GM21723 (cell line): ENCODE results near the gene USP3.
"Not testable (repeated sequence)": the region's sequence is repeated elsewhere in the genome, so short reads cannot be mapped to it uniquely, and the experiment has no call there.

ENCODE experiments used
- ATAC-seq: cut with Tn5 transposase; IDR thresholded peaks from one replicate; pipeline ENCODE4 v1.9.1; 2021; ENCODE audit warnings: mild to moderate bottlenecking, moderate library complexity; ENCODE audit not compliant: unreplicated experiment

The USP3 gene

DNA sequence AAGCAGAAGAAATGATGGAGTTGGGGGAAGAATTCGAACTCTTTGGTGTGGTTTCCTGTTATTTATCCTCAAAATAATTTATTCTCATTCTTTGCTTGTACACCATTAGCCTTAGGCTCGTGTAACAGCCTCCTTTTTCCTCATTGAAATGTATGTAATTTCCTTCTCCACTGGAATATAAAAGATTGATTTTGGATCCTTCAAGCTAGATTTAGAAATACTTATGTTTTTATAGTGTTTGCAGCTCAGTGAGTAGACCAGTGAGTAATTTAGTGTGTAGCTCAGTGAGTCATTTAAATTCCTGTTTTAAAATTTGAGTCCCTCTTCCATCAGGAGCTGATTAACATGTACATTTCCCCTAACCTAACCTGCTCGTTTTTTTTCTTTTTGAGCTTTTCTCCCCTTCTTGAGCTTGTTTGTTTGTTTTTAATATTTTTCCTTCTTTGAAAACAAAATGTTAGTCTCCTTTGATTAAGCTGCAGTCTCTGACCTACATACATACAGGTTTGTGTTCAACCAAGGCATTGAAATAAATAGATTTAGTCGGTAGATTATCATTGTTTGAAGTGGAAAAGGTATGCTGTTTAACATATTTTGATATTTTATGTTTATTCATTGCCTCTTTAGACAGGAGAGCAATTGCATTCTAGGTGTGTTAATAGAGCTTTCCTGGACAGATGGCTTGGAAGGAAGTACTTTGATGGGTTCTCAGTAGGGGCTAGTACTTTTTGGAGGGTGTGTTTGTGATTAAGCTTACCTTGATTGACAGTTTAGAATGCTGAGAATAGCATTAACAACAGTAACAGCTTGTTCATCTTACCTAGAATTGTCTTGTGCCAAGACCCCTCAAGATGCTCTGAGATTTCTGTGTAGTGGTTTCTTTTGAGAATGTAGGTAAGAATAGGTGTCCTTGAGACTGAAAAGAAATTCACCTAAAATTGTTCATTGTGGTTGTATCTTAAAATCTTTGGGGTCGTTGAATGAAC is 5.9 kb downstream of the USP3 start:
- ATAC-seq, result no peak

DNA sequence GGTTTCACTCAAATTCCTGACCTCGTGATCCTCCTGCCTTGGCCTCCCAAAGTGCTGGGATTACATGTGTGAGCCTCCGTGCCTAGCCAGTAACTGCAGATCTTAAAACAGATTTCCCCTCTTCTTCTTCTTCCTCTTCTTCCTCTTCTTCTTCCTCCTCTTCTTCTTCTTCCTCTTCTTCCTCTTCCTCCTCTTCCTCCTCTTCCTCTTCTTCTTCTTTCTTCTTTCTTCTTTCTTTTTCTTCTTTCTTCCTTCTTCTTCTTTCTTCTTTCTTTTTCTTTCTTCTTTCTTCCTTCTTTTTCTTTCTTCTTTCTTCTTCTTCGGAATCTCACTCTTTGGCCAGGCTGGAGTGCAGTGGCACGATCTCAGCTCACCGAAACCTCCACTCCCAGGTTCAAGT is 7.8 kb downstream of the USP3 start:
- no peak for ATAC-seq

DNA sequence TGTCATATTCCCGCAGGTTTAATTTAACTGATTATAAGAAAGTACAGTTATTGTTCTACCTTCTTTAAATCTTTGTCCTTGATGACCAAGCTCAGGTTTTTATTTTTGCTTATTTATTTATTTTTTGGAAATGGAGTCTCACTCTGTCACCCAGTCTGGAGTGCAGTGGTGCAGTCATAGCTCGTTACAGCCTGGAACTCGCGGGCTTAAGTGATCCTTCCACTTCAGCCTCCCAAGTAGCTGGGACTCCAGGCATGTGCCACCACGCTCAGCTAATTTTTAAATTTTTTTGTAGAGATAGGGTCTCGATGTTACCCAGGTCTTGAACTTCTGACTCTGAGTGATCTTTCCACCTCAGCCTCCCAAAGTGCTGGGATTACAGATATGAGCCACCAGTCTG is 8.9 kb downstream of the USP3 start:
- no peak for ATAC-seq

DNA sequence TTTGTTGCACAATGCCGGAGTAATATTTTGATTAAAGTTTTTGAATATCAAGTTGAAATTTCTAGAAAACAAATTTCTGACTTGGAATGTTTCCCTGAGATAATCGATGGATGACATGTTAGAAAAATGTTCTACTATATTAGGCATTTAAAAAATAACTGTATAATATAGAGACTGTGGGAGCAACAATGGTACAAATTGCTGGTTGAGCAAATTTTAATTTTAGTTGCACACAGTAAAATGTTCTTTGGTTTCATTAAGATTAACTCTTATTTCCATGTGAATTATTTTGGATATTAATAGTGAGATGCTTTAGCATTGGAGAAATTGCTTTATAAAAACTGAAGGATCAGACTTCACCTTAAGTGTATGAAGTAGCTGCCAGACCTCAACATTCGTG is 9.3 kb downstream of the USP3 start:
- no peak for ATAC-seq

DNA sequence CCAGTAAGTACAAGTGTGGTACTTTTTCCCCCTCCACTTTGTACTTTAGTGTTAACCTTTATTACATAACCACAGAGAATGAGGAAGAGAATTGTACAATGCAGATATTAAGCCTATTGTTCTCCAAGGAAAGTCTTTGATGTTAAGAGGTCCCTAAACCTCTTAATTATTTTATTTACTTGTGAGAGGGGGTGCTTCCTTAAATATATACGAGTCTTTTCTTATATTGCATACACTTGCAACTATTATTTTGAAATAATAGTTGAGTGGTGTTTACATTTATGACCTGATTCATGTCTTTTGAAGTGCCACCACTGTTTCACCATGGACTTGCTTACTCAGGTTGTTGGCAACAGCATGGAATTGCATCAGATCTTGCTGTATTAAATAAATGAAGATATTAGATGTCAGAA is 10.1 kb downstream of the USP3 start:
- no peak for ATAC-seq

DNA sequence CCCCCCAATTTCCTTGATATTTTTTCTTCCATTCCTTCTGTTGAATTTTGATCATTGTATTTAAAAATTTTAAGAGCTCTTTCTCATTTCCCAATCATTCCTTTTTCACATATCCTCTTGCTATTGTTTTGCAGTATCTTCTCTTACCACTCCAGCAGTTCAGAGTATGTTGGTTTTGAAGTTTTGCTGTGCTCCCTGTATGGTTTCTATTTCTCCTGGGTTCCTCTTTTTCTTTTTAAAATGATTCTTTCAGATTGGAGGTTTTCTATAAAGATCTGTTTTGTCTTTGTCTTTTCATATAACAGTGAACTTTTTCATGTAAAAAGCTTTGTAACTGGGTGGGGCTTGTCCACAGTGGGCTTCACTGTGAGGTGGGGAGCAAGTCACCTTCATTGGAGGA is 12.8 kb downstream of the USP3 start:
- no peak for ATAC-seq

DNA sequence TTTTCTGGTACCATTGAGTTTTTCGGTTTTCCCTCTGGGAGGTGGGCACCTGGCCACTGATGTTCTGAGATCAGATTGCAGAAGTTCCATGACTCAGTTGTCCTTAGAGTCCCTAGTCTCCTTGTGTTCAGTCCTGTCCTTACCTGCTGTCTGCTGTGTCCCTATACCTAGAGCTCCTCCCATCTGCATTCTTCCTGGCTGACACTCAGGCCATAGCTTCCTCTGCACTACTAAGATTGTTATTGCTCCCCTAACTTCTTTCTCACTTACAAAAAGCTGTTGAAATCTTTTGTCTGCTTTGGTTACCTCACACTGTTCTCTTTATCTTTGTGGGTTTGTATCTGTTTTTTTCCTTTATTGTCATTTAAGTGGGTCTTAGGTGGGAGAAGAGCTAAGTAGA is 13.2 kb downstream of the USP3 start:
- no peak for ATAC-seq

DNA sequence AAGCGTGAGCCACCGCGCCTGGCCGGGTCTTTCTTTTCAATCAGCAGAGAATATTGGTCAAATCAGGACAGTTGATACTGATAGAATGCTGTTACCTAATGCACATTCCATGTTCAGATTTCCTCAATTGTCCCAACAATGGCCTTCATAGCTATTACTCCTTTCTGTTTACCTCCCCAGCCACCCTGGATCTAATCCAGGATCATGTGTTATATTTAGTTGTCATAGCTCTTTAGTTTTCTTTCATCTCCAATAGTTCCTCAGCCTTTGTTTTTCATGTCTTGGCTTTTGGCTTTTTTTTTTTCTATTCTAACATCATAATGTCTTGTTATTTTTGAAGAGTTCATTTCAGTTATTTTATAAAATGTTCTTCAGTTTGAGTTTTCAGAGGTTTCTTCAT is 14.6 kb downstream of the USP3 start:
- ATAC-seq, result no peak

DNA sequence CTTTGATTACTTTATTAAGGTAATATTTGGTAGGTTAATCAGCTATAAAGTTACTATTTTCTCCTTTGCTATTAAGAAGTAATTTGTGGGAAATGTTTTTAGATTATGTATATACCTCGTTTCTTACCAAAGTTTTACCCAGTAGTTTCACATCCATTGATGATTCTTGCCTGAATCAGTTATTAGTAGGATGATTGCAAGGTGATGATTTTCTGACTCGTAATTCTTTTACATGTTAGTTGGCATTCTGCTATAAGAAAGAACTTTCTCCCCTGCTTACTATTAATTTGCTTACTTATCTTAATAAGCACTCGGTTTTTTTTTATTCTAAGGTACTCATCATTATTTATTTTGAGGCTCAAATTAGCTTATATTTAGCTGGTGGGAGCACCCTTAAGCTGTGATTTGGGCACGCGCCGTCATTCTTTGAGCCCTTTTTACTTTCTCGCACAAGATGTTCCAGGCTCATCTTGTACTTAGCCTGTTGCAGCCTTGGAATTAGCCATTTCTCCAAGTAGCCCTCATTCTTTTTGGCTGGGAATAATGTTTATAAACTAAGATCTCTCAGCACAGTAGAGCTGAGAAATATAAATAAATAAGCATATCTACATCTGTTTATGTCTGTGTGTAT is 15.3 kb downstream of the USP3 start:
- ATAC-seq, result no peak

DNA sequence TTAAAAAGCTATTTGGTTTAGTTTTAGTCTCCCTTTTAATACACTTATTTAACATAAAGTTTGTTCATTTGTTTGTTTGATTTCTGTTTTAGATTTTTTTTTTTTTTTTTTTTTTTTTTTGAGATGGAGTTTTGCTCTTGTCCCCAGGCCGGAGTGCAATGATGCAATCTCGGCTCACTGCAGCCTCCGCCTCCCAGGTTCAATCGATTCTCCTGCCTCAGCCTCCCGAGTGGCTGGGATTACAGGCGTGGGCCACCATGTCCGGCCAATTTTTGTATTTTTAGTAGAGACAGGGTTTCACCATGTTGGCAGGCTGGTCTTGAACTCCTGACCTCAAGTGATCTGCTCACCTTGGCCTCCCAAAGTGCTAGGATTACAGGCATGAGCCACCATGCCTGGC is 16.1 kb downstream of the USP3 start:
- not testable (repeated sequence) for ATAC-seq

DNA sequence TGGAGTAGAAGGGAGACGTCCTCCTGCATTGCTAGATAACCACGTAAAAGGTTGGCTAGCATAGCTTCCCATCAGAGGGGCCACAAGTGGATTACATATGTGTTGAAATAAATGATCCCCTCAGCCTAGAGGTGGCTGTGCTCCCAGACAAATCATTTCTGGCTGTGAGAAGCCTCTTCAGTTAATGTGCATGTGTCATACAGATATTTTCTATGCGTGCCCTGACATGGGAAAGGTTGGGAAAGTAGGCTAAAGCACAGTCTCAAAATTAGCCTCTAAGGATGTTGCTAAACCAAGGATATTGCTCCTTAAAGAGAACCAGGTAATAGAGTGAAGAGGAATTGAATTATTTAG is 17.8 kb downstream of the USP3 start:
- ATAC-seq, result no peak

DNA sequence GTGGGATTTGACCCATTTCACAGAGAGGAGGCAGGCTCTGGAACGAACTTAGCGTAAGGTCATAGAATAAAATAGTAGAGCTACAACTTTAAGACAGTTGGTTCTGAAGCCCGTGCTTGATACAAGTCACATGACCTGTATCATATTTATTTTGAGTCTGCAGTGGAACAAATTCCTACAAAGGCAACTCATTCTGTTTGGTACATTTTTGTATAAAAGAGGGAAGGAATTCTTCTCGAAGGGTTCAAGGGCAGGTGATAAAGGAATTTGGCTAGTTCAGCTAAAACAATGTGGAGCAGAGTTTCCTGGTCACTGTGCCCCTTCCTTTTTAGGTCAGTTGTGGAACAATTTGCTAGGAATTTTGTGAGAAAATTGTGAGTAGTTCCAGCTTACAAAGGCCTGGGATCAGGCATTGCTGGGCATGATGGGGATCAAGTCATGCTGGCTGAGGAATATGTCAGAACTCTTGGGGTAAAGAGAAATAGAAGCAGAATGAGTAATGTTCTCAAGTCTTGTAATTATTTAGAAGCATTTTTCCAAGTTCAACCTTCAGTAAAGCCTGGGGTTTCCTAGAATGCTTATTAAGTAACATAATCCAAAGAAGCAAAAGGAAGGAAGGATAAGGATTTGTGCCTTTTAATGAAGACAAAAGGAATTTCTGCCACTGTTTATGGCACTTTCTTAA is 19.1 kb downstream of the USP3 start:
- no peak for ATAC-seq

DNA sequence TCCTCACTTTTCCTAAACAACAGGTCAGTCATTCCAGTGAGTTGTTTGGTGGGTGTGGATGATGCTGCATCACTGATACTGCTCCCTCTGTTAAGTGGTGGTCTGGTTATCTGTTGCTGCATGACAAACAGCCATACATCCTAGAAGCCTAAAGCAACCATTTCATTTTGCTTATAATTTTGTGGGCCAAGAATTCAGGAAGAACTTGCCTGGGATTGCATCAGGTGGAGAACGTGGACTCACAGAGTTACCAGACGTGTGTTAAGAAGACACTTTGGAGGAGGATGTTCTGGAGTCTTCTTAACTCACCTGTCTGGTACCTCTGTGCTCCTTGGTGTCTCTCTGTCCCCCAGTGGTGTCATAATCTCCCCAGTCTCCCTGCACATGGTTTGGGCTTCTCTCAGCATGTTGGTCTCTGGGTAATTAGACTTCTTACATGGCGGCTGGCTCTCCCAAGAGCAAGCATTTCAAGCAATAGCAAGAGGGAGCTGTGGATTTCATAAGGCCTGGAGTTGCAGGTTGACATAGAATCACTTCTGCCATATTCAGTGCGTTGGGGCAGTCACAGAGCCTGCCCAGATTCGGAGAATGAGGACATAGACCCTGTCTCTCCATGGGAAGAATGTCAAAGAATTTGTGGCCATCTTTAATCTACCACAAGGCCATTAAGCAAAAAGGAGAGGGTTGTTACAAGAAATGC is 20.1 kb downstream of the USP3 start:
- no peak for ATAC-seq

DNA sequence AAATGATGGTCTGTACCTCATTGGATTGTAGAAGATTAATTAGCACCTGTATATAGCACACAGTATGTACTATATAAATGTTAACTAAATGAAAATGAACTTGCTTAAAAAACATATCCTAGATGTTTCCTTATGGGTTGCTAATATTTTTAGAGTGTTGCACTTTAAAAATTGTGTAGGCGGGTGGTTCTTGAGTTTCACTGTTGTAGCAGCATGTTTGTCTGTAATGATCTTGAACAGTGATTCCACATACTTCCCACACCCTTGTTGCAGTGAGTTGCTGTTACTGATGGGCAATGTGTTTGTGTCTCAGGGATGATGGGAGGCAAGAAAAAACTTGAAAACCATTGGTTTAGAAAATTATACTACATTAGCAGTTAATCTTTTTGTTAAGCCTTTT is 22.0 kb downstream of the USP3 start:
- no peak for ATAC-seq

DNA sequence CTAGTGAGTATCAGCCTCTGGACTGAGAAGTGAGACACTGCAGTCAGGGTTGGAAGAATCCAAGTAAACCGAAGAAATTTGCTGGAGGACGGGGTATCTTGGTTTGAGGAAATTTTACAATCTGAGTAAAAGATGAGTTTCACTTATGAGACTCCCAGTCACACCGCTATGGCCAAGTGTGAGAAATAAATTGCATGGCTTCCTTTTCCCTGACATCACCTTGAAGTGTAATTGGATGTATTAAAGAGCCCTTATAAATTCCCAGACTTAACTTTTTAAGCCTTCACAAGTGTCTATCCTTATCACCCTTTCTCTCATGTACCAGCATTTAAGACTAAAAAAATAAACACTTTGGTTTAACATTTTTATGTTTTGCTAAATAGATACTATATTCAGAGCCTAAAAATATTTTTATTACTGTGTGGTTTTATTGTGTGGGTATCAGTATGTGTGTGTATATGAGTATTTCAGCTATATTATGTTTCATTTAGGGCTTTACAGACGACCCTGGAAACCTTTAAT is 23.8 kb downstream of the USP3 start:
- ATAC-seq, result no peak

DNA sequence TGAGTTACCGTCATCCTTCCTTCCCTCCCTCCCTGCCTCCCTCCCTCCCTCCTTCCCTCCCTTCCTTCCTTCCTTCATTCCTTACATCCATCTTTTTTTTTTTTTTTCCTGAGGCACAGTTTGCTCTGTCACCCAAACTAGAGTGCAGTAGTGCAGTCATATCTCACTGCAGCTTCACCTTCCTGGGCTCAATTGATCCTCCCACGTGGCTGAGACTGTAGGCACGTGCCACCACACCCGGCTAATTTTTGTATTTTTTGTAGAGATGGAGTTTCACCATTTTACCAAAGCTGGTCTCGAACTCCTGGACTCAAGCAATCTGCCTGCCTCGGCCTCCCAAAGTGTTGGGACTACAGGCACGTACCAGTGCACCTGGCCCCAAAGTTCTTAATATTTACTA is 25.8 kb downstream of the USP3 start:
- no peak for ATAC-seq

DNA sequence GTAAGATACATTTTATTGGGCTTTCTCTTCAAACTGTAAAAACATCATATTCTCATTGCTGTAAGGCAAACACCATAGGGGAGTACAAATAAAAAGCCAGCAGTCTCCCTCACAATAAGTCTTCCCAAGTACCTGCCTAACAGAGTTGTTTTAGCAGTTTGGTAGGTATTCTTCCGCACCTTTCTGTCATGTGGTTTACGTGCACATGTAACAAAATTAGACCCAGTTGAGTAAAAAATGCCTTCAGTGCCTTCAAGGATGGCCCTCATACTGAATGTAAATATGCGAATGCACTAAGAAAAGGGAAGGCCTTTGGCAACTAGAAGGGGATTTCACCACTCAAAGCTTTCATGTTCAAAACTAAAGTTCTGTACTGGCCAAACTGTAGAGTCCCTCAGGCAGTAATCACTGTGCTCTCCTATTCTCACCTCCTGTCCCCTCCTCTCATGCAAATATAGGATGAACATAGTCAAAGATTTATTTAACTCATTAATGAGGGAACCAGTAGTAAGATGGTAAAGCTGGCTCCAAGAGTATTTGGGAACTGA is 26.4 kb downstream of the USP3 start:
- ATAC-seq, result peak; percentile 49

DNA sequence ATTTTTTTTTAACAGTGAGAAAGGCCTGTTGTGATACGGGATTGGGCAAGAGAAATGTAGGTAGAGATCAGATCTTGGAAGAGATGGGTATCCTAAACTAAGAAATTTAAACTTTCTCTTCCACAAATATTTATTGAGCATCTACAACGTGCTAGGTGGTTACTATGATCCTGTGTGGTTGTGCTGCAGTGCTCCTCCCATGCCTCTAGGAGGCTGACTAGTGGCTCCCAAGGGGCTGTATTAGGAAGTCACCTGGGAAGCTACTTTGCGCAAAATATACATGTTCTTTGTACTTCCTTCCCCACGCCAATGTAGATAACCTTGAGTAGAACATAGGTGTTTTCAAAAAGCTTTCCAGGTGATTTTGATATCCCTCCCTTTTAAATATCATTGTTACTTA is 27.2 kb downstream of the USP3 start:
- ATAC-seq, result no peak

DNA sequence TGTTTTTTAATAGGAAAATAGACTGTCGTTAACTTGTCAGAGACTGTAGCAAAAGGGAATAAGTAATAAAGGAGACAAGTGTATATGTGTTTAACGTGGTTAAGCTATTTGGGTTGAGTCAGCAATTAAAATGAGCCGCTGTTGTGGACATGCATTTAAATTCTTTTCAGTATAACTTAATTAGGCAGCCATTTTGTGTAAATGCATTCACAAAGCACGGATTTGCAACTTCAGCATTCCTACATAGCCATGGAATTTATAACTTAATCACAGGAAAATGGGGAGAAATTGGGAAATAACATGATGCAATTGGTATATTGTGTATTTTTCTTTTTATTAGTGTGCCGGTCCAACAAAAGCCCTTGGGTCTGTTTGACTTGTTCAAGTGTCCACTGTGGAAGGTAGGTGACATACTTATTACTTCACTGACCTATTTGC is 27.9 kb downstream of the USP3 start:
- ATAC-seq, result no peak

DNA sequence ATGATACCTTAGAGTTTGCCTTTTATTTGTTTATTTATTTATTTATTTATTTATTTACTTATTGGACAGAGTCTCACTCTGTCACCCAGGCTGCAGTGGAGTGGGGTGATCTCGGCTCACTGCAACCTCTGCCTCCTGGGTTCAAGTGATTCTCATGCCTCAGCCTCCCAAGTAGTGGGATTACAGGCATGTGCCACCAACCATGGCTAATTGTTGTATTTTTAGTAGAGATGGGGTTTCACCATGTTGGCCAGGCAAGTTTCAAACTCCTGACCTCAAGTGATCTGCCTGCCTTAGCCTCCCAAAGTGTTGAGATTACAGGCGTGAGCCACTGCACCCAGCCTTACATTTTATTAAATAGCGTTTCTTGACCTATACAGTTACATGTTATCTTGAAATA is 30.5 kb downstream of the USP3 start:
- not testable (repeated sequence) for ATAC-seq

DNA sequence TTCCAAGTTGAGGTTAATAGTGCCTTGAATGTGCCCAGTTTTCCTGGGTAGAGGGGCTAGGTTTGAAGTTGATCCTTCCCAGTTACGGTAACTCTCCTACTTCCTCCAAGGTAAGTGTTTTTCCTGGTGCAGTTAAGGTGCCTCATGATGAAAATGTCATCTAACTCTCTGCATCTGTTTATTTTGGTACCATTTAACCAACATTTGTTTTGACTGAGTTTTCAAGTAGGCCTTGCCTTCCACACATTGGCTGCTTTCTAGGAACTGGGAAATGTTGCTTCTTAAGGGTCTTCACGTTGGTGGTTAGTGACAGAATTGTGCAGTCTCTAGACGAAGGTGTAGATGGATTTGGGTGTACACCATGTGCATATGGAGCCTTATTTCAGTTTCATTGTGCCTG is 31.3 kb downstream of the USP3 start:
- ATAC-seq, result no peak
